Erythroblast (primary cell): ENCODE measurements around the gene NBPF3.

Experiments
- GATA1 ChIP-seq: IDR thresholded peaks from 2 replicates; pipeline ENCODE4 v1.6.1; 2011; ENCODE audit warnings: low read depth, mild to moderate bottlenecking, control low read depth, low read length, moderate library complexity
- POLR2A ChIP-seq: IDR thresholded peaks from 2 replicates; pipeline ENCODE4 v1.6.1; 2011; ENCODE audit warnings: mild to moderate bottlenecking, low read length

- no peak for TF ChIP-seq POLR2A
- TF ChIP-seq GATA1 = no peak
Observed at GRCh38 chr1:21495225-21495820, 55.4 kb downstream of the NBPF3 start.
